NCI-H510A (cell line): Measurements from ENCODE around the gene GID8.

Source experiments
- DNase-seq: peaks from one replicate; lab custom pipeline; 2025; lab: John Stamatoyannopoulos, UW

GID8 gene

DNA sequence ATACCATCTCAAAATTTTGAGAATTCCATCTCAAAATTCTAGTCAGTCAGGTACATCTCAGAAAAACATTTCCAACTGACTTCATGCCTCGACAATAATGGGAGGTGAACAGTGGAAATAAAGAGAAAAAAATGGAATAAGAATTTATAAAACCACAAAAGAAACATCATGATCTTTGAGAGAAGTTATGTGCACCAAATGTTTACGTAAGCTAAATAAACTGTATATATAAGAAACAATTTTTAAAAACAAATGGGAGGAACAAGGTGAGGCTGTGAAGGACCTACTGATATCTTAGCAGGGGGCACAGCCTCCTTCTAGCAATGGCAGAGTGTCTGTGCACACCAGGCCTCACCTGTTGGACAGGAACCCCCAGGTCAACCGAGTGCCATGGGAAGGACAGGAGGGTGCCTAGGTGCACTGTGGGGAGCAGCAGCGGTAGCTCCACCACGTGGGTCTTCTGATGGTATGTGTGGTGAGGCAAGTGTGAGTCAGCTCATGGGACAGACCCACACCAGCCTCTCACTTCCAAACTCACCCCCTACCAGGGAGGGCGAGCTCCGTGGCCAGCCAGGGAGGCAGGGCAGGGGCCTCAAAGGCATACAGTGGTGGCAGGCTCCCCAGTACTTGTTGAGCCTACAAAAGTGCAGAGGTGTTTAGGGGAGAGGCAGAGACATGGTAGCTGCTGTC, 34.9 kb upstream of the GID8 start:
- DNase-seq, result no peak

DNA sequence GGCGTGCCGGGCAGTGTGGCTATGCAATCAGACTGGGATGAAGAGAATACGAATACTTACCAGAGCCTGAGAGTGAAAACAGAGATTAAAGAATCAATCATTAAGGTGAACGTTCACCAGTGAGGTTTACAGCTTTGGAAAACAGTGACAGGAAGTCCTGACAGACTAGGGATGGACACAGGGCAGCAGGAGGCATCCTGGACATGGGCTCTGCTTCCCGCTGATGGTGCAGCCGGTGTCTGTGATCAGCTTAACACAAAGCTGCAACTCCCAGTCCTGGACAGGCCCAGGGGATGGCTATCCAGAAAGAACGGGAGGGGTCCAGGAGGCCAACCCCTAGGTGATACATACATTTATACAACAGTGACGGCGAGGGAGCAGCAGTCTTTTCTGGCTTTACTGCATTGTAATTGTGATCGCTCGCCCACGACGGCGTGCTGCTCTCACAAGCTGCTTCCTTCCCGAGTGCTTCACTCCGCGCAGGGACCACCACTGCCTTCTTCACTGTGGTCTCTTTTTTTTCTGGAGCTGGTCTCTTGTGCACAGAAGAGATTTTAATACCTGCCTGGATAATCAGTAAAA, 32.3 kb upstream of the GID8 start:
- DNase-seq, result no peak

DNA sequence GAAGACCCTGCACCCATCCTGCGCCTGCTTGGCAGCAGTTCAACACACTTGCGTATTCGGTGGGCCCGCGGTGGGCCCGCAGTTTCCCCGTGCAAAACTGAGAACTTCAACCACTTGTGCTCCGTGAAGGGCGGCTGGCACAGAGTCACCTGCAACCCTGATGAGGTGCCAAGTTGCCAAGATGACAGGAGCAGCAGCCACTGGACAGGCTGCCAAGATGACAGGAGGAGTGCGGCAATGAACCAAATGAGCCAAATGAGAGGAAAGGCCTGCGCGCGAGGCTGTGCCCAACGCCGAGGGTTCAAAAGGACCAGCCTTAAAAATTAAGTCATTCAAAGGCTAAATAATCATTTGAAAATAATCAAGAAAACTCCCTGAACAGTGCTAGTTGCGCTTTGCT, 31.7 kb upstream of the GID8 start:
- DNase-seq, result no peak

DNA sequence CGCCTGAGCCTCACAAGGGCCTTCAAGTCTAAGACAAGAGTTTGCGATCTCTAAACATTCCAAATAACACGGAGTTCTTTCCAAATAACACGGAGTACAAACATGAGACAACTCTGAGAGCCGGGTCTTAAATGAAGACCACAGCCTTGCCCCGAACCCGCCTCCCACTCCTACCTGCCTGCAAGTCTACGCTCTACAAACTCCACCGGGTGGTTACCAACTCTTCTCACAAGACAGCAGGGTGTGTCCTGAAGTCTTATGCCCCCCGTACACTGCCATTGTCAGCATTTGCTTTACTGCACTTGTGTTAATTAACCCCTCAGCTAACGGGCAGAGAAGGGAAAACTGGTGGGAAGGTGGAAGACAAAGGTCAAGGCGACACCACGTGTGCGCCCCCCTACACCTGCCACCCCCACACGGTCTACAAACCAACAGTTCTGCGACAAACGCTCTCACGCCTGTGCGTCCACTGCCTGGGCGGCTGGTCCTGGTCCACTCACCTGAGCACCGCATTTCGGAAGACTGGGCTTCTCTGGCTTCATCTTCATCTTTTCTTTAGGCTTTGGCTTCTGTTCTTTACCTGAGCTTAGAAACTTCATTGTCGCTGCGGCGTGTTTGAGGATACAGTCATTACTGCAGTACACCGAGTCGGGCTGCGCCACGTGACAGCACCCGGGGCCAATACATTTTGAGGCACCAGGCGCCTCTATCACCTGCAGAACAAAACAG, 31.1 kb upstream of the GID8 start:
- no peak for DNase-seq

DNA sequence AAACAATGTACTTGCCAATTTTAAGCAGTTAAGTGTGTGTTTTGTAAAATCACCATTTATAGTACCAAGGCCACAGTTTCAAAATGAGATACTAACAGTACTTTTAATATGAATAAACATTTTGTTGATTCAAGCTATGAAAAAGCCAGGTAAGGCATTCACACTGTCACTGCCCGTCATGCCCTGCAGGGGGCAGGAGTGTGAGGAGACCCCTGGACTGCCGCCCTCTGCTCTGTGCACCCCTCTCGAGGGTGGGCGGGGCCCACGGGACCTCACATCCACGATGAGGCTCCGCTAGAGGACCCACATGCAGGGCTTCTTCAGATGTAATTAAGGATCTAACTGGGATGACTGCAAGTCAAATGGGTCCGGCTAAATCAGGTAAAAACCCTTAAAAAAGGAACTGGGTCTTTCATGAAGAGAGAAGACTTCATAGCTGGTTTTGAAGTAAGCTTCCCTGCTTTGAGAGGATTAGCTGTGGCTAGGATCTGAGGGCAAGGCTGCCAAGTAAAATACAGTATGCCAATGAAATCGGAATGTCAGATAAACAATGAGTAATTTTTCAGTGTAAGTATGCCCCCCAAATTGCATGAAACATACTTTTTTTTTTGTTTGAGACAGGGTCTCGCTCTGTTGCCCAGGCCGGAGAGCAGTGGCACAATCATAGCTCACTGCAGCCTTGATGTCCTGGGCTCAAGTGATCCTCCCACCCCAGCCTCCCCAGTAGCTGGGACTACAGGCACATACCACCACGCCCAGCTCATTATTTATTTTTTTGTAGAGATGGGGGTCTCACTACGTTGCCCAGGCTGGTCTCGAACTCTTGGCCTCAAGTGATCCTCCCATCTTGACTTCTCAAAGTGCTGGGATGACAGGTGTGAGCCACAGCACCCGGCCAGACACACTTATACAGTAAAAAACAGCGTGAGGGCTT, 30.3 kb upstream of the GID8 start:
- DNase-seq, result no peak

DNA sequence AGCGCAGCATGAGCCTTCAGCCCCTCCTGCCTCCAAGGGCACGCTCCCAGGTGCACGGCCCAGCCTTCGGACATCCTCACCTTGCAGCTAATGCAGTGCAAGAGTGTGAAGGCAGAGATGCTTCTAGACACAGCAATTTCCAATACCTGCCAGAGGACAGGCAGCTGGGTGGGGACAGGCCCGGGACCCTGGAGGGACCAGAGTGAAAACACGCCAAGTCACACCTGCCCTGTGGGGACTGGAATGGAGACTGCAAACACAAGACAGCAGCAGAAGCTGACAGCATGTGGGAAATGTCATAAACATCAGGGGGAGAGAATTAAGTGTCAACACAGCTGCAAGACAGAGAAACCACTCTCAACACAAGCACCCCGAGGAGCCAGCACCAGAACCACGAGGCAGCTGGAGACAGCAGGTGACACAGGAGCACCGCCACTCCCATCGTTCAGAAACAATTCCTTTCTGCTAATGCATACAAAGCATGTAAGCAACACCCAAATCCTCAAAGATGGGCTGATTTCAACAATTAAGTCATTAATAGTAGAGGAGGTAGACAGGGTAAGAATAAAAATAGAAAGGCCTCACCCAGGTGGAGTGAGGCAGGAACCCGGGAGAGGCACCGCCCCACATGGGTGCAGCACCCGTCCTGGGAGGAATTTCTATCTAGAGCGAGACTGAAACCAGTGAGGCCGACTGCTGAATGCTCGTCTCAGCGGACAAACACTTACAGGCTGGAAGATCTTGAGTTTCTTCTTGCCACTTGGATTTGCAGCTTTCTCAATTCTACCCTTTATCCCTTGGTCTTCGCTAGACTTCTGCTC, 28.8 kb upstream of the GID8 start:
- peak; percentile 84 for DNase-seq

DNA sequence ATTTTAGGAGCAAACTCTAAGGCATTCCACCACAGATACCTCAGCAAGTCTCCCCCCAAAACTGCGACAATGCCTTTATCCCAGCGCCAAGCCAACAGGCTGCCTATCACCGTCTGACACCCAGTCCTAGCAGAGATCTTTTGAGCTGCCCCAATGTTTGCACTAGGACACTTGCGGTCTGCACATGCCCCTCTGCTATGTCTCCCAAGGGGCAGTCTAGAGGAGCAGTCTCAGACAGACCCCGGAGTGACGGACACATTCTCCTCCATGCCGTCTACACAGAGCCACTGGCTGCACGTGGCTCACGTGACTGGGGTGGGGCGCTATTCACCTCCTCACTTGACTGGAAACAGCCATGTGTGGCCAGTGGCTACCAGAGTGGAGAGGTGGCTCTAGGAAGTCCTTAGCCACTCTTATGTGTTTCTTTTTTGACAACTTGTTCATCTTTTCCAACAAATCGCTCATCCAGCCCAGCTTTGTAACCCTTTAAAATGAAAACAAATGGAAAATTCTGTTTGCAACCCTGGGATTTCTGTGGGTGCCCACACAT, 27.7 kb upstream of the GID8 start:
- DNase-seq, result no peak

DNA sequence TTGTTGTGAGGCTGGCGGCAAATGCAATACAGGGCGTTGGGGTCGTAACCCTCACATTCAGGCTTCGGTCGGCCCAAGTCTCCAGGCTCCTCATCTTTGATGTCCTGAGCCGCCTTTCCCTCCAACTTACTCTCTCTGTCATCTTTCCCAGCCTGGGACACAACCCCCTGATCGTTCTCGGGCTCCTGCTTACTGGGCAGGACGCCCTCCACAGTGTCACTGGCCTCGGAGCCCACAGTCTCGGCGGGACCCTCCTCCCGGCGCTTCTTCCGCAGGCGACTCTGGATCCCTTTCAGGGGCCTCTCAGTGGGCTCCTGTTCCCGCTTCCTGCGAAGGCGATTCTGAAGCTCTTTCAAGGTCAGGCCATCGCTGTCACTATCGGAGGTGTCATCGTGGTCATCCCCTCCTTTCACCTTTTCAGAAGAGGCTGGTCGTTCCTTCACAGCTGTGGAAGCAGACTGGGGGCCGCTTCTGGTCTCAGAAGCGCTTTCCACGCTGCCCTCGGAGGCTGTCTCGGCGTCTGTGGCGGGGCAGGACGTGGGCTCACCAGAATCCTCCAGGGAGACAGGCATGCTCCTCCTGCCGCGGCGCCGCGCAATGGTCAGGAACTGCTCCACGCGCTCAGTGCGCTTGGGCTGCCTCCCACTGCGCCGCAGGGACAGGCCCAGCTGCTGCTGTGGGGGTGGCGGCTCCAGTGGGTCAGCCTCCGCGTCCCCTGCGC, 27.0 kb upstream of the GID8 start:
- no peak for DNase-seq

DNA sequence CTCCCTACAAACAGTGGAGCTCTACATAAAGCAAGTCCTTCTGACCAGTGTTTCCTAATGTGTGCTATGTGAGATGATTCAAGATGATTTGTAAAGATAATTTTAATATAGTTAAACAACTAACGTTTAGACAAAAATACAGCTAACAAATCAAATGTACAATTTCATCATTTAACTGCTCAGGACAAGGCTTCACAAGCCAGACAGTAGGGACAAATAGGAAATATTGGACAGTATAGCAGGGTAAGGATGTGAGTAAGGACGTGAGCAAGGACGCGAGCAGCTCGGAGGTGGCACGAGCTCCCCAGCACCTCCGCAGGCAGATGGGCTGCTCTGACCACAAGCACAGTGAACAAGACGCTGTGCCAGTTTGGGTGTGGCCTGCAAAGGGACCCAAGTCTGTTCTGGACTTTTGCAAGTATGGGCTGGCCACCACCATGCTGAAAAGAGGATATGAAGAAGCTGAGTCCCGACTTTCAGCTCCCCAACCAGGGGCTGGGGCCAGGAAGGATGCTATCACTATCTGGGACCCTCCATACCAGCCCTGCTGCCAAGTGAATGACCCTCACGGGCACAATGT, 26.2 kb upstream of the GID8 start:
- no peak for DNase-seq

DNA sequence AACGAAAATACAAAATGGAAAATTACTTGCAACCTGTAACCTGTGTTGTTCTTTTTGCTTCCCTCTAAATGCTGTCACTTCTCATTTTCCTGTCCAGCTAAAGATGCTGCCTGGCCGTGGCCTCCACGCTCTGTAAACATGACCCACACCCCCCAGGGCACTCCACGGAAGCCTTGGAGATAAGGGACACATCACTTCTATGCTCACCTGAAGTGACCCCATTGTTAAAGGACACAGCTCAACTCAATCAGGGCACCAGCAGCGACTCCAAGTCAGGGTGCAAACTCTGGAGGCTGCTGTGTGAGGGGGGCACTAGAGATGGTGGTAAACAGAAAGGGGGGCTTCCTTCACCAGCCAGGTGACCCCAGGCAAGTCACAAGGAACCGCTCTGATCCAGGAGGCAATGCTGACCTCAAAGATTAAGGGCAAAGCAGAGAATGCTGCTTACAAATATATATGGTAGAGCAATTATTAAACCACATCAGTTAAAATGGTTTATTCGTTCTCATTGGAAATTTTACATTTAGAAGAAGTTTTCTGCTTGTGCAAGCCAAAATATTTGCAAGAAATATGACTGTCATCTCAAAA, 24.8 kb upstream of the GID8 start:
- no peak for DNase-seq

DNA sequence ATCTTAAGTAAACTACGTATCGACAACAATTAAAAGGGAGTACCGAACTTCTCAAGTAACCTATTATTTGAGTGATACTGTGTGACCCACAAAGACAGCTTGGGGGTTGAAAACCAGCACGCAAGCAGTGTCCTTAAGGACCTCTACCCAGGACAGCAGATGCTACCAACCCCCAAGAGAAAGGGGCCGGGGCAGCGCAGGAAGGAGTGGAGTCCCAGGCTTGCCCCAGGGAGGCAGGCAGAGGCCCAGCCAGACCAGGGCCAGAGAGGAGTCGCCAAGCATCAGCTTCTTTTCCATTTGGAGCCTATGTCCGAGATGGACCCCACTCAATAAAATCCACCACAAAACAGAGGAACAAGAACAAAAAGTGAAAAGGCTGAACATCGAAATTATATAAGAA, 23.5 kb upstream of the GID8 start:
- DNase-seq, result no peak

DNA sequence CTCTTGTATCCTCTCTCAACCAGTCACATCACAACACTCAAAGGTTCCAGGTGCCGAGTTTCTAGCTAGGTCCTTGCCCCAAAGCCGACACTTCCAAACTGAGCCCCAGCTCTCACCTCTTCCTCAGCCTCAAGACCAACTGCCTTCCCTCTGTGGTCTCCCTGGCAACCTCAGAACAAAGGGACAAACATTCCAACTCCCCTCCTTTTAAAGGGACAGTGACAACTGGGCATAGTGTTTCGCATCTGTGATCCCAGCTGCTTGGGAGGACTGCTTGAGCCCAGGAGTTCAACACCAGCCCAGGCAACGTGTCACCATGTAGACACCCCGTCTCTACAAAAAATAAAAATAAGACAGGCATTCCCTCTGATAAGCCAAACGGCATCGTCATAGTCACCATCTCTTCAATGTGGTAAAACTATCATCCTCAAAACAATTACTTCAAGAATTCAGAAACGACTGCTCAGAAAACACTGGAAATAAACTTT, 22.9 kb upstream of the GID8 start:
- DNase-seq, result peak; percentile 62

DNA sequence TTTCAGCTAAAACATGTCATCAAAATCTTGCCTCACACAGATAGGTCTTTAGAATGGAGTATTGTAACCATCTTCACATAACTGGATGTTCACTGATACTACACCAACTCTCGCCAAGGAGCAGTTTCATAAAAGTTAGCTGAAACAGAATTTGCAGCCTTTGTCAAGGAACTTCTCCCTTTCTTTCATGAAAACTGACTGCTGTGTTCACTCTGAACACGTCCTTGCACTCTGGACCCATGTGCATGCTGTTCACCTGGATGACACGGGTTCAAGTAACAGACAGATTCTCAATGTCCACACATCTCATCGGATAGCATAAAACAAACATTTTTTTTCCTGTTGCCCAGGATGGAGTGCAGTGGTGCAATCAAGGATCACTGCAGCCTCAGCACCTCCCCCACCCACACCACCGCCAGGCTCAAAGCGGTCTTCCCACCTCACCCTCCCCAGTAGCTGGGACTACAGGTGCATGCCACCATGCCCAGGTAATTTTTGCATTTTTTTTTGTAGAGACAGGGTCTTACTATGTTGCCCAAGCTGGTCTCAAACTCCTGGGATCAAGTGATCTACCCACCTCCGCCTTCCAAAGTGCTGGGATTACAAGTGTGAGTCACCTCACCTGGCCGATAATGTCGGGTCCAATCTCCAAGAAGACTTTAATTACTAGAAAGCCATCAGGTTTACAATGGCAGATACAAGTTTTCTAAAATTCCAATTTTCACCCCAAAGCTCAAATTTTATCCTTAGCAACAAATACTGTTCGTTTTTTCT, 21.1 kb upstream of the GID8 start:
- DNase-seq, result no peak

DNA sequence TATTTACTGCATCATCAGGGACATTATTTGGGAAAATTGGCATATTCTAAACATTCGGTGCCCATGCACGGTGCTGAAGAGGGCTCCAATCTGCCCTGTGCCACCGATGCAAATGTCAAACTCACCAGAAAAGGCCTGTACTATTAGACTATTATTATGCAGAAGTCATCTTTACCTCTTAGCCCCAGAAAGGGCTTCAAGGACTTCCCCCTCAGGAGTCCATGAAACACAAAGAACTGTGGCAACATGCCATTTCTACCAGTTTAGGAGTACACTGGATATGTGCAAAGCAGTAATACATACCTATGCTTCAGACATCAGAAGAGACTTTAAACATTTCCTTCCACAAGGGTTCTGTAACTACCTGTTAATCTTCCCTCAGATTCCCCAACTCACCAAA, 20.2 kb upstream of the GID8 start:
- DNase-seq, result no peak

DNA sequence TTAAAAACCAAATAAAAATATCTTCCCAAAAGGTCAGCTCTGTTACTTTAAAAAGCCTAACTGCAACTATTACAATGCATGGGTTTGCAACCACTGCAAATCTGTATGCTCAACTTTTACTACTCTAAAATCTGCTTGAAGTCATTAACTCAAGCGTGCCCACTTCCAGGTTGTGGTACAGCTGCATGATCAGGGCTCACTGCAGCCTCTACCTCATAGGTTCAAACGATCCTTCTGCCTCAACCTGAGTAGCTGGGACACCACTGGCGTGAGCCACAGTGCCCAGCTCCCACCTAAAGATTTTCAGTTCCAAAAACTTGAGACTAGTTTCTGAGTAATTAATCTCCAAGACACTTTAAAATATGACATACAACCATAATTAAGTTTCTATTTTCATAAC, 19.8 kb upstream of the GID8 start:
- DNase-seq, result no peak

DNA sequence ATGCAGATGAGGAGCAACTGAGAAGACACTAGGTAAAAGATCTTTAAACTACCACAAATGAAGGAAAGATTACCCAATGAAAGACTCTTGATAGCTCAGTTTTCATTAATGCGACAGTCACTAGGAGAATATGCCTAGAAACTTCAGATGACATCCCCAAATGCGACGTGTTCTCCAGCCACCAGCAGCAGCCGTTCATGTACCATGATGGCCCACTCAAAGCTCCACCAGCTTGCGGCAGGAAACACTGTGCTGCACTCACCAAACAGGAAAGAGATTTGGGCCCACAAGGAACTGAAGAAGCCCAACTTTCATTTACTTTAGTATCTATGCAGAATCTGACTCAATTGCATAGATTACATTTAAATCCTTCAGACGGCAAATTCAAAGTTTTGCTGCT, 19.1 kb upstream of the GID8 start:
- DNase-seq, result no peak

DNA sequence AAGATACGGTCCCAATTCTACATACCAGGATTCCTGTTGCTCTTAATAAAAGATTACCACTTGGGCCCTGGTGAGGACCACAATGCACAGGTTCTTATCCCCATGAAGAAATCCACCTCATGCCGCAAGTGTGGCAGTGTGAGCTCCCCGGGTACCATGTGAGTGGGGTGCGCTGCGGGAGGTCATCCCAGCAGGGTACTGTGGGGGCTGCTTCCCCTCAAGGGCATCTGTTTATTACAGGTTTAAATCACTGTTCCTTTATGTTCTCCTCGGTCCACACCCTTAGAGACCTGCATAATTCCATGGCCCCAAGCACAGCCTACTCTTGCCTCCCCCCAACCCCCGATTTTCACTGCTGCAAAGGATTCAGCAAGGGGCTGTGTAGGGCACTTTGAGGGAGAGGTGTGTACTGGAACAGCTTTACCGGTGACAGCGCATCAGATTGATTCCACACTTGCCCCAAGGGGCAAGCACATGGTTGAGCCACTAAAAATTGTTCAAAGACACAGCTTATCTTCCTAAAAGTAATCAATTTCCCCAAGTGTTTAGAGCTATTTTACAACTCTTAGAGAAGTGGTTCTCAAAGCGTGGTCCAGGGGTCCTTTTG, 17.8 kb upstream of the GID8 start:
- no peak for DNase-seq

DNA sequence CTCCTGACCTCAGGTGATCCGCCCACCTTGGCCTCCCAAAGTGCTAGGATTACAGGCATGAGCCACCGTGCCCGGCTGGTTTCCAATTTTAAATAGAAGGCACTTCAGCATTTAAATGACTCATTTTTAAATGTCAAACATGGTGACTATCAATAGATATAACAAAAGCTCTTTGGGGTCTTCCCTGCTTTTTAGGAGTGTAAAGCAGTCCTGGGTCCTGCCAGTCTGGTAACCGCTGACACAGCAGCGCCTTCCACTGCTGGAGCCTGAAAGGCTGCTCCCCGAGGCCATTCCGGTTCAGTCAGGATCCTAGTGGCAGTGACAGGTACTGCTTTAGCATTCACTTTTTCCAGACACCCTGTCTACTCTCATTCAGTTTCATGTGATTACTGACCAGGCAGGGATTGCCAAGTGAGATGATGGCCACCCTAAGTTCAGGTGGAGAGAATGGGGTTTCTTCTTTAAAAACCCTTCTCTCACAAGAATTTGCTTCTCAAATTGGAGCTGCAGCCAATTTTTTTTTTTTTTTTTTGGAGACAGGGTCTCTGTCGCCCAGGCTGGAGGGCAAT, 16.7 kb upstream of the GID8 start:
- DNase-seq, result peak; percentile 27
